Hepatocyte (in vitro differentiated cells): ENCODE data around the gene PACRG. TPM values are rescaled to one million over a fixed set of nuclear protein-coding genes. Genes with fewer than 3 reads are reported as not detected.

Experiments used
- DNase-seq: peaks from one replicate; pipeline ENCODE4 v3.0.0-alpha.2; 2016; ENCODE audit warnings: low spot score
- H2AFZ ChIP-seq: fragments of 200-600 bp; sonication (generic); 2 replicates; pipeline ENCODE4 v1.6.0; 2016; ENCODE audit warnings: antibody characterized with exemption, mild to moderate bottlenecking
- H3K27ac ChIP-seq: fragments of 200-600 bp; sonication (generic); 2 replicates; pipeline ENCODE4 v1.5.1; 2016; ENCODE audit warnings: mild to moderate bottlenecking
- H3K27me3 ChIP-seq: fragments of 200-600 bp; sonication (generic); 2 replicates; pipeline ENCODE4 v1.6.1; 2016
- H3K36me3 ChIP-seq: fragments of 200-600 bp; sonication (generic); replicated peaks from 2 replicates; pipeline ENCODE4 v1.5.1; 2016; ENCODE audit warnings: low read depth; ENCODE audit not compliant: insufficient read depth
- H3K4me1 ChIP-seq: fragments of 200-600 bp; sonication (generic); 2 replicates; pipeline ENCODE4 v1.5.1; 2016; ENCODE audit warnings: mild to moderate bottlenecking, moderate library complexity; ENCODE audit not compliant: insufficient read depth
- H3K4me2 ChIP-seq: fragments of 200-600 bp; sonication (generic); 2 replicates; pipeline ENCODE4 v1.6.0; 2016
- H3K4me3 ChIP-seq: fragments of 200-600 bp; sonication (generic); 2 replicates; pipeline ENCODE4 v1.5.1; 2016; ENCODE audit warnings: mild to moderate bottlenecking
- H3K79me2 ChIP-seq: fragments of 200-600 bp; sonication (generic); 2 replicates; pipeline ENCODE4 v1.6.0; 2017; ENCODE audit warnings: mild to moderate bottlenecking
- H3K9me2 ChIP-seq: fragments of 200-600 bp; sonication (generic); replicated peaks from 2 replicates; pipeline ENCODE4 v1.6.0; 2017; ENCODE audit warnings: mild to moderate bottlenecking; ENCODE audit not compliant: insufficient read depth
- H3K9me3 ChIP-seq: fragments of 200-600 bp; sonication (generic); 2 replicates; pipeline ENCODE4 v1.5.1; 2016; ENCODE audit warnings: low read depth, mild to moderate bottlenecking
- H4K20me1 ChIP-seq: fragments of 200-600 bp; sonication (generic); 2 replicates; pipeline ENCODE4 v1.6.0; 2016; ENCODE audit warnings: mild to moderate bottlenecking; ENCODE audit not compliant: insufficient read depth, poor library complexity, severe bottlenecking
- CTCF ChIP-seq: fragments of 200-600 bp; sonication (generic); IDR thresholded peaks from 2 replicates; pipeline ENCODE4 v1.5.1; 2016; ENCODE audit warnings: antibody characterized with exemption, mild to moderate bottlenecking; ENCODE audit not compliant: poor library complexity
- EZH2 ChIP-seq: fragments of 200-600 bp; sonication (generic); IDR thresholded peaks from 2 replicates; pipeline ENCODE4 v1.6.1; 2016; ENCODE audit warnings: antibody characterized with exemption, mild to moderate bottlenecking, borderline replicate concordance
- EZH2phosphoT487 ChIP-seq: fragments of 200-600 bp; sonication (generic); IDR thresholded peaks from one replicate; pipeline ENCODE4 v1.6.1; 2018; ENCODE audit warnings: antibody characterized with exemption, mild to moderate bottlenecking, low read depth, moderate library complexity; ENCODE audit not compliant: unreplicated experiment, severe bottlenecking
- whole genome bisulfite sequencing: methylation state at CpG from one replicate; pipeline ENCODE4 v1.1.6; 2016; ENCODE audit warnings: low lambda C conversion rate; ENCODE audit errors: missing lambda C conversion rate; 5-methylcytosine and 5-hydroxymethylcytosine counted together
- polyA plus RNA-seq: library from polyadenylated mRNA; unstranded; fragments of >200 nt; fragmentation: Nextera tagmentation; extraction: Ambion mirVana; gene quantifications from 2 replicates; pipeline ENCODE4 v1.2.1, GENCODE V29; 2016
- total RNA-seq: library from RNA; depleted of rRNA; stranded (reverse); fragments of >200 nt; gene quantifications from 2 replicates; pipeline ENCODE4 v1.2.3, GENCODE V29; 2014

The PACRG gene
- total and polyA plus RNA-seq, 2 experiments from 2014 or later: 0.91 to 2.6 TPM

GRCh38 chr6:163345931-163346330 lies 618.2 kb downstream of the PACRG start:
- no peaks in the 10 kb centered on the region for H4K20me1 ChIP-seq
- TF ChIP-seq EZH2phosphoT487: no peak
- TF ChIP-seq CTCF: no peak
- TF ChIP-seq EZH2: no peak
- H3K27me3 ChIP-seq: no peaks in the 10 kb centered on the region
- no peak overlapping the region for H3K27ac ChIP-seq
- no peaks in the 10 kb centered on the region for H3K36me3 ChIP-seq
- no peak overlapping the region for H3K4me2 ChIP-seq
- H3K9me3 ChIP-seq: no peaks in the 10 kb centered on the region
- no peaks in the 10 kb centered on the region for H3K79me2 ChIP-seq
- no peak overlapping the region for H3K4me3 ChIP-seq
- DNase-seq: no peak
- H2AFZ ChIP-seq: no peak overlapping the region
- H3K4me1 ChIP-seq: no peaks in the 10 kb centered on the region
- 95% methylated on average over 8 of the region's 8 CpGs for WGBS
- no peaks in the 10 kb centered on the region for H3K9me2 ChIP-seq

GRCh38 chr6:163346497-163346961 lies 618.8 kb downstream of the PACRG start:
- no peaks in the 10 kb centered on the region for H3K79me2 ChIP-seq
- H2AFZ ChIP-seq: no peak overlapping the region
- H3K4me2 ChIP-seq: no peak overlapping the region
- H3K4me1 ChIP-seq: no peaks in the 10 kb centered on the region
- no peaks in the 10 kb centered on the region for H3K9me2 ChIP-seq
- DNase-seq: no peak
- H3K36me3 ChIP-seq: no peaks in the 10 kb centered on the region
- H3K9me3 ChIP-seq: no peaks in the 10 kb centered on the region
- no peak overlapping the region for H3K27ac ChIP-seq
- 67% methylated on average over 16 of the region's 16 CpGs for WGBS
- no peaks in the 10 kb centered on the region for H3K27me3 ChIP-seq
- TF ChIP-seq EZH2phosphoT487 (no peak), CTCF (no peak), EZH2 (no peak)
- no peak overlapping the region for H3K4me3 ChIP-seq
- H4K20me1 ChIP-seq: no peaks in the 10 kb centered on the region

- no peak overlapping the region for H3K4me2 ChIP-seq
- H3K79me2 ChIP-seq: no peaks in the 10 kb centered on the region
- H4K20me1 ChIP-seq: no peaks in the 10 kb centered on the region
- H3K9me3 ChIP-seq: no peaks in the 10 kb centered on the region
- no peaks in the 10 kb centered on the region for H3K36me3 ChIP-seq
- H3K9me2 ChIP-seq: no peaks in the 10 kb centered on the region
- H2AFZ ChIP-seq: no peak overlapping the region
- DNase-seq: no peak
- H3K4me1 ChIP-seq: no peaks in the 10 kb centered on the region
- no peak overlapping the region for H3K4me3 ChIP-seq
- H3K27ac ChIP-seq: no peak overlapping the region
- 91% methylated on average over 12 of the region's 12 CpGs for WGBS
- no peaks in the 10 kb centered on the region for H3K27me3 ChIP-seq
- TF ChIP-seq EZH2phosphoT487 (no peak), EZH2 (no peak), CTCF (no peak)
Measured at GRCh38 chr6:163347021-163347446, 619.3 kb downstream of the PACRG start.
